Osteocyte (in vitro differentiated cells): Measurements from ENCODE around the gene MCTP1. TPM values are rescaled to one million over a fixed set of nuclear protein-coding genes. Genes with fewer than 3 reads are reported as not detected.

Experiments used
- DNase-seq: peaks from one replicate; pipeline ENCODE4 v3.0.0; 2021; ENCODE audit warnings: mixed read lengths; ENCODE audit not compliant: unreplicated experiment; ENCODE audit errors: extremely low spot score
- H3K27ac Mint-ChIP-seq: one replicate; pipeline ENCODE4 v1.8.0; 2021; ENCODE audit warnings: mild to moderate bottlenecking, mixed read lengths; ENCODE audit not compliant: unreplicated experiment
- H3K27me3 Mint-ChIP-seq: one replicate; pipeline ENCODE4 v1.8.0; 2021; ENCODE audit warnings: mixed read lengths; ENCODE audit not compliant: unreplicated experiment
- H3K36me3 Mint-ChIP-seq: one replicate; pipeline ENCODE4 v1.8.0; 2021; ENCODE audit warnings: mixed read lengths; ENCODE audit not compliant: unreplicated experiment
- H3K4me1 Mint-ChIP-seq: one replicate; pipeline ENCODE4 v1.8.0; 2021; ENCODE audit warnings: mixed read lengths; ENCODE audit not compliant: unreplicated experiment
- H3K4me3 Mint-ChIP-seq: one replicate; pipeline ENCODE4 v1.8.0; 2021; ENCODE audit warnings: mild to moderate bottlenecking, moderate library complexity, mixed read lengths; ENCODE audit not compliant: unreplicated experiment
- H3K9me3 Mint-ChIP-seq: one replicate; pipeline ENCODE4 v1.8.0; 2021; ENCODE audit warnings: mixed read lengths; ENCODE audit not compliant: unreplicated experiment
- total RNA-seq: library from RNA; stranded (reverse); gene quantifications from 2 replicates; pipeline ENCODE4 v1.2.1, GENCODE V29; 2021
- TF ChIP-seq, protein P1 (sequence below): fragments of 200-600 bp; sonication (generic); IDR thresholded peaks from 2 replicates; pipeline ENCODE4 v1.5.0; 2021; ENCODE audit warnings: antibody characterized with exemption, mild to moderate bottlenecking, moderate library complexity

MCTP1 gene
- total RNA-seq, 1 donor from 2014 or later = 0.67 TPM

DNA sequence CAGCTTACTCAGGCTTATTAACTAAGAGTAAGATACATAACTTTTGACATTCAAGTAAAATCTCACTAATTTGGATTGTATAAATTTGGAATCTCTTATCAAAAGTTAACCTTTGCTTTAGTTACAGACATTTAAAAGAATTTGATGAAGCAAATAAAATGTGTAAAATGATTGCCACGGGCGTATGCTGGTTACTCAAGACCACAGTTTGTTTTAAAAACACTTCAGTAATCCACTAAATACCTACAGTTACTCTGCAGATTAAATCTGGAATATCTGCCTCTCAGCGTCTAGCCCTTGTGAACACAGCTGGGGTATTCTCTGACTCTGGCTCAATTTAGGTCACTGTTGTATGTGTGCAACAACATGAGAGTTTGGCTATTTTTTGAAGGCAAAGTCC is 143.8 kb downstream of the MCTP1 start:
- Mint-ChIP-seq H3K4me1 (no peaks in the 10 kb centered on the region), H3K9me3 (peaks cover 14% of the 10 kb centered on the region), H3K36me3 (no peaks in the 10 kb centered on the region), H3K27me3 (peaks cover 45% of the 10 kb centered on the region), H3K4me3 (no peak overlapping the region), H3K27ac (no peak overlapping the region)
- no peak for DNase-seq
- TF ChIP-seq, protein P1, sequence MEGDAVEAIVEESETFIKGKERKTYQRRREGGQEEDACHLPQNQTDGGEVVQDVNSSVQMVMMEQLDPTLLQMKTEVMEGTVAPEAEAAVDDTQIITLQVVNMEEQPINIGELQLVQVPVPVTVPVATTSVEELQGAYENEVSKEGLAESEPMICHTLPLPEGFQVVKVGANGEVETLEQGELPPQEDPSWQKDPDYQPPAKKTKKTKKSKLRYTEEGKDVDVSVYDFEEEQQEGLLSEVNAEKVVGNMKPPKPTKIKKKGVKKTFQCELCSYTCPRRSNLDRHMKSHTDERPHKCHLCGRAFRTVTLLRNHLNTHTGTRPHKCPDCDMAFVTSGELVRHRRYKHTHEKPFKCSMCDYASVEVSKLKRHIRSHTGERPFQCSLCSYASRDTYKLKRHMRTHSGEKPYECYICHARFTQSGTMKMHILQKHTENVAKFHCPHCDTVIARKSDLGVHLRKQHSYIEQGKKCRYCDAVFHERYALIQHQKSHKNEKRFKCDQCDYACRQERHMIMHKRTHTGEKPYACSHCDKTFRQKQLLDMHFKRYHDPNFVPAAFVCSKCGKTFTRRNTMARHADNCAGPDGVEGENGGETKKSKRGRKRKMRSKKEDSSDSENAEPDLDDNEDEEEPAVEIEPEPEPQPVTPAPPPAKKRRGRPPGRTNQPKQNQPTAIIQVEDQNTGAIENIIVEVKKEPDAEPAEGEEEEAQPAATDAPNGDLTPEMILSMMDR = no peak

DNA sequence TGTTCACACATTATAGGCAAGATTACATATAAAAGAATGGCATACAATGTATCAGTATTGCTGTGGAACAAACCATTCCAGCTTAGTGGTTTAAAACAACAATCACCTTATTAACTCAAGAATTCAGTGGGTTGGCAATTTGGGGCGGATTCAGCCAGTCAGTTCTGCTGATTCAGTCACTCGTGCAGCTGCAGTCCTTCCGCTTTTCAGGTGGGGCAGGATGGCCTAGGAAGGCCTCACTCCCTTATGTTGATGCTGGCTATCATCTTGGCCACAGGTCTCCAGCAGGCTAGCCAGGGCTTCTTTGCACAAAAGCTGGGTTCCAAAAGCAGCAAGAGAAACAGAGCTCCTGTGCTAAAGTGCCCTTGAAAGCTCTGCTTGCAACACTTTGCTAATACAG is 150.6 kb downstream of the MCTP1 start:
- DNase-seq = no peak
- Mint-ChIP-seq H3K9me3 (no peaks in the 10 kb centered on the region), H3K4me1 (no peaks in the 10 kb centered on the region), H3K36me3 (no peaks in the 10 kb centered on the region), H3K27me3 (peaks cover 23% of the 10 kb centered on the region), H3K4me3 (no peak overlapping the region), H3K27ac (no peak overlapping the region)
- TF ChIP-seq, protein P1 = no peak

DNA sequence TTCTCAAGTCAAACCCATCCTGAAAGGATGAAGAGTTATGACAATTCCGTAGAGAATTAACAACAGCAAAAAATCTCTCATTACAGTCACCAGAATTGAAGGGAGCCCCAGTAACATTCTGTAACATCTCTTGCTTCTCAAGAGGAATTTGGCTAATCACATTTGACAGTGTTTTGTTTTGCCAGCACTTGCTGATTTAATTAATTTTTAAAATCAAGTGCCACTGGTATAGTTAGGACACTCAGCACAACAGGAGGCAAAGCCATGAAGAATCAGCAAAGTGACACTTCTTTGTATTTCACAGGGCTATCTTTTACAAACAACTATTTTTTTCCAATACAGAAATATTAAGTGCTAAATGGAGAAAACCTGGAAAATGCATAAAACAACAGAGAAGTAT is 152.8 kb downstream of the MCTP1 start:
- Mint-ChIP-seq H3K4me1 (no peaks in the 10 kb centered on the region), H3K27me3 (peaks cover 37% of the 10 kb centered on the region), H3K9me3 (no peaks in the 10 kb centered on the region), H3K36me3 (no peaks in the 10 kb centered on the region), H3K27ac (no peak overlapping the region), H3K4me3 (no peak overlapping the region)
- TF ChIP-seq, protein P1 = no peak
- no peak for DNase-seq

DNA sequence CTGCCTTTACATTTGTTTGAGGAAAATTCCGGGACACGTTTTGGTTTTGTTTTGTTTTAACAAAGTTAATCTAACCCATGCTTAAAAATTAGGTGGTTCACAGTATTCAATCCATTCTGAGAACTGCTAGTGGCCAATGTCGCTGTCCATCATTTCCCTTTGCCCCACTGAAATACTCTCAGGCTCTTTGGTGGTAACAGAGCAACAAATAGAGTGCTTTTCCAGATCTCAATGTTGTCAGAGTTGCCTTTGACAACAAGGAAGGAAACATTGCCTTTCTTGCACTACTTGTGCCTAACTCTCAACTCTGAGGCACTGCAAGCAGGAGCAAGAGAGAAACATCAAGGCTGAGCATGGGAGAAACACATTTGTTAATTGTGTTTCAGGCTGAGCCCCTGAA is 154.0 kb downstream of the MCTP1 start:
- peaks cover 34% of the 10 kb centered on the region for H3K27me3 Mint-ChIP-seq
- no peak for DNase-seq
- TF ChIP-seq, protein P1 = no peak
- no peaks in the 10 kb centered on the region for H3K36me3 Mint-ChIP-seq
- H3K4me3 Mint-ChIP-seq = no peak overlapping the region
- no peak overlapping the region for H3K27ac Mint-ChIP-seq
- H3K9me3 Mint-ChIP-seq = no peaks in the 10 kb centered on the region
- H3K4me1 Mint-ChIP-seq = no peaks in the 10 kb centered on the region

DNA sequence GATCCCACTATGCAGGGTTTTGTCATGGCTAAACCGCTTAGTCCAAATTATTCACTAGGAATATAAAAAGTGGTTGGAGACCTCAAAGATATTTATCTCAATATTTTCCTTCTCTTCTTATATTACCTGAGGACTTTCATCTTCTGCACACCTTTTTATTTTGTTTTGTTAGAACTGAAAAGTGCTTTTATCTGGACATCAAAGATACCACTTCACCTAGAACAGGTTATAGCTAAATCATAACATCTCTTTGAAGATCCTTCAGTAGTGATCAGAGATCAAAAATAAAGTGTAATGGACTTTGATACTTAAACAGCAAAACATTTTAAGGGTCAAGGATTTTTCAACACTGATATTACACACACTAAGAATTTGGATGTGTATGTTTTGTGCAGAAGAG is 160.2 kb downstream of the MCTP1 start:
- H3K4me3 Mint-ChIP-seq = no peak overlapping the region
- no peak for DNase-seq
- H3K9me3 Mint-ChIP-seq = peaks cover 3% of the 10 kb centered on the region
- H3K36me3 Mint-ChIP-seq = no peaks in the 10 kb centered on the region
- peaks cover 43% of the 10 kb centered on the region for H3K27me3 Mint-ChIP-seq
- no peaks in the 10 kb centered on the region for H3K4me1 Mint-ChIP-seq
- TF ChIP-seq, protein P1 = no peak
- H3K27ac Mint-ChIP-seq = no peak overlapping the region
